Measurements from ENCODE around the gene CNTRL. TPM values are rescaled to one million over a fixed set of nuclear protein-coding genes. Genes with fewer than 3 reads are reported as not detected.

The CNTRL gene
- polyA plus RNA-seq, 1 of the 3 experiments (the other 2 are of a cell fraction), result 3.6 TPM

DNA sequence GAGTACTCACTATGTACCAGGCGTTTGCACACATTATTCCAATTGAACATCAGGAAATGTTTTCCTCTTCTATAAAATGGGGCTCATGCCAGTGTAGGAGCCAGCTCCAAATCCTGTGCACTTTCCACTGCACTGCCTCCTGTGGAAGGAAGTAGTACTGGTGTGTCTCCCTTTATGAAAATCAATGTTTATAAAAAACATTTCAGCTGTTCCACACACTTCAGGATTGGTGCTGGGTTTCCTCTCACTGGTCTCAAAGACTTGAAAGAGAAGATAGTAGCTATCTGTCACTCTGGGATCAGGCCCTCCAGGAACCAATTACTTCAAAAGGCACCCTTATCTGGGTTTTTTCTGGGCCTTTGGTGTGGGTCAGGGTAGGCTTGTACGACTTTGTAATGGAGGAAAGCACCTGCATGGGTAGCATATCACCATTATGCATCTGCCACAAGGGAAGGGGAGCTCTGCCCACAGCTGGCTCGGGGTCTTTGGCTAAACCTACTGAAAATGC is 94.4 kb downstream of the CNTRL start:
- ChIA-PET CTCF (interaction anchor here (0.6 to 2.8 kb wide), 11 partner anchors 10 to 113 kb away, joined by 3 to 9 read pairs (median 4); no protein-coding TSS in a partner anchor), POLR2A (no interaction called here)

DNA sequence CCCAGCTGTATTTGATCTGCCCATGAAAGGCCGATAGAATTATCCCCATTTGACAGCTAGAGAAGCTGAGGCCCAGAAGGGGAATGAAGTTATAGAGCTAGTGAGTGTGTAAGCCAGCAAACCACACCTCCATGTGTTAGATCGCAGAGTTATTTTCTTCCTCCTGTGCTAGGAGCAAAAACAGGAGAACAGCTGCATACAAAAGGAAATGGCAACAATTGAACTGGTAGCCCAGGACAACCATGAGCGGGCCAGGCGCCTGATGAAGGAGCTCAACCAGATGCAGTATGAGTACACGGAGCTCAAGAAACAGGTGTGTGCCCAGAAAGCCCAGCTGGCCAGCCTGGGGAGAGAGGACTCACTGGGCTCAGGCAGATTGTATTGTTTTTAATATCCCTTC is 96.5 kb downstream of the CNTRL start:
- no peaks in the 10 kb centered on the region for H3K9me3 ChIP-seq
- H3F3A ChIP-seq (replicated peaks; ENCODE audit: insufficient read depth), result peaks cover 3% of the 10 kb centered on the region
- no peaks in the 10 kb centered on the region for H4K20me1 ChIP-seq (ENCODE audit: insufficient read depth)
- H3K79me2 ChIP-seq (ENCODE audit: insufficient read depth), result 0 out of 2 replicates have a peak, but pooled peaks cover 10% of the 10 kb centered on the region
- TF ChIP-seq NFIC (IDR thresholded peaks at IDR 0.05; ENCODE audit: borderline replicate concordance), result no peak
- no peak for TF ChIP-seq MEF2A (IDR thresholded peaks at IDR 0.05; ENCODE audit: borderline replicate concordance, low read depth)
- TF ChIP-seq FOSL2 (IDR thresholded peaks at IDR 0.05; ENCODE audit: borderline replicate concordance, low read depth), result no peak
- TF ChIP-seq, protein P1, sequence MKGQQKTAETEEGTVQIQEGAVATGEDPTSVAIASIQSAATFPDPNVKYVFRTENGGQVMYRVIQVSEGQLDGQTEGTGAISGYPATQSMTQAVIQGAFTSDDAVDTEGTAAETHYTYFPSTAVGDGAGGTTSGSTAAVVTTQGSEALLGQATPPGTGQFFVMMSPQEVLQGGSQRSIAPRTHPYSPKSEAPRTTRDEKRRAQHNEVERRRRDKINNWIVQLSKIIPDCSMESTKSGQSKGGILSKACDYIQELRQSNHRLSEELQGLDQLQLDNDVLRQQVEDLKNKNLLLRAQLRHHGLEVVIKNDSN (IDR thresholded peaks at IDR 0.05; ENCODE audit: borderline replicate concordance, low read depth), result no peak
- TF ChIP-seq YY1 (IDR thresholded peaks at IDR 0.05; ENCODE audit: low read depth), result no peak
- TF ChIP-seq EZH2phosphoT487 (IDR thresholded peaks at IDR 0.05; ENCODE audit: borderline replicate concordance, low read depth), result no peak
- no peak for TF ChIP-seq RFX5 (IDR thresholded peaks at IDR 0.05; ENCODE audit: low read length)
- TF ChIP-seq, protein P2, sequence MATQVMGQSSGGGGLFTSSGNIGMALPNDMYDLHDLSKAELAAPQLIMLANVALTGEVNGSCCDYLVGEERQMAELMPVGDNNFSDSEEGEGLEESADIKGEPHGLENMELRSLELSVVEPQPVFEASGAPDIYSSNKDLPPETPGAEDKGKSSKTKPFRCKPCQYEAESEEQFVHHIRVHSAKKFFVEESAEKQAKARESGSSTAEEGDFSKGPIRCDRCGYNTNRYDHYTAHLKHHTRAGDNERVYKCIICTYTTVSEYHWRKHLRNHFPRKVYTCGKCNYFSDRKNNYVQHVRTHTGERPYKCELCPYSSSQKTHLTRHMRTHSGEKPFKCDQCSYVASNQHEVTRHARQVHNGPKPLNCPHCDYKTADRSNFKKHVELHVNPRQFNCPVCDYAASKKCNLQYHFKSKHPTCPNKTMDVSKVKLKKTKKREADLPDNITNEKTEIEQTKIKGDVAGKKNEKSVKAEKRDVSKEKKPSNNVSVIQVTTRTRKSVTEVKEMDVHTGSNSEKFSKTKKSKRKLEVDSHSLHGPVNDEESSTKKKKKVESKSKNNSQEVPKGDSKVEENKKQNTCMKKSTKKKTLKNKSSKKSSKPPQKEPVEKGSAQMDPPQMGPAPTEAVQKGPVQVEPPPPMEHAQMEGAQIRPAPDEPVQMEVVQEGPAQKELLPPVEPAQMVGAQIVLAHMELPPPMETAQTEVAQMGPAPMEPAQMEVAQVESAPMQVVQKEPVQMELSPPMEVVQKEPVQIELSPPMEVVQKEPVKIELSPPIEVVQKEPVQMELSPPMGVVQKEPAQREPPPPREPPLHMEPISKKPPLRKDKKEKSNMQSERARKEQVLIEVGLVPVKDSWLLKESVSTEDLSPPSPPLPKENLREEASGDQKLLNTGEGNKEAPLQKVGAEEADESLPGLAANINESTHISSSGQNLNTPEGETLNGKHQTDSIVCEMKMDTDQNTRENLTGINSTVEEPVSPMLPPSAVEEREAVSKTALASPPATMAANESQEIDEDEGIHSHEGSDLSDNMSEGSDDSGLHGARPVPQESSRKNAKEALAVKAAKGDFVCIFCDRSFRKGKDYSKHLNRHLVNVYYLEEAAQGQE (IDR thresholded peaks at IDR 0.05; ENCODE audit: low read depth, low read length), result no peak
- TF ChIP-seq POLR2AphosphoS5 (IDR thresholded peaks at IDR 0.05; ENCODE audit: low read depth, low read length), result no peak
- 98% methylated on average over 5 of the region's 5 CpGs for WGBS (ENCODE audit: low lambda C conversion rate)
- H3K27ac ChIP-seq (ENCODE audit: low read depth in 2 of 2, low read length in 1 of 2), result no peak overlapping the region
- H3K4me2 ChIP-seq, result no peak overlapping the region
- no peak overlapping the region for H3K9ac ChIP-seq
- H3K9me2 ChIP-seq, result no peaks in the 10 kb centered on the region
- no peak overlapping the region for H3K4me3 ChIP-seq (ENCODE audit: low read depth in 2 of 2, low read length in 1 of 2)
- no peak overlapping the region for H2AFZ ChIP-seq (ENCODE audit: low read depth)
- POLR2A ChIA-PET, result no interaction called here
- no peak for DNase-seq
- no peaks in the 10 kb centered on the region for H3K4me1 ChIP-seq (ENCODE audit: control insufficient read depth in 1 of 2, insufficient read depth in 2 of 2, low read depth in 1 of 2, low read length in 1 of 2)
- no peaks in the 10 kb centered on the region for H3K27me3 ChIP-seq (ENCODE audit: insufficient read depth)
- H3K36me3 ChIP-seq (replicated peaks in 1 of 2; ENCODE audit: control insufficient read depth in 1 of 2, insufficient read depth in 2 of 2, low read length in 1 of 2), result peaks cover 56 to 64% of the 10 kb centered on the region in 2 experiments
- CTCF ChIA-PET, result interaction anchor here (0.9 to 2.8 kb wide), 4 partner anchors 9 to 415 kb away, joined by 3 to 9 read pairs (median 4); no protein-coding TSS in a partner anchor

More for the DNA sequence above, 94.4 kb downstream of the CNTRL start:
- Histone ChIP-seq H3K4me3 (ENCODE audit: low read depth in 2 of 2, low read length in 1 of 2) (no peak overlapping the region), H3K4me2 (no peak overlapping the region), H3K4me1 (ENCODE audit: control insufficient read depth in 1 of 2, insufficient read depth in 2 of 2, low read depth in 1 of 2, low read length in 1 of 2) (no peaks in the 10 kb centered on the region), H3K27ac (ENCODE audit: low read depth in 2 of 2, low read length in 1 of 2) (no peak overlapping the region; a peak in 1 of 4 replicates), H3K36me3 (replicated peaks in 1 of 2; ENCODE audit: control insufficient read depth in 1 of 2, insufficient read depth in 2 of 2, low read length in 1 of 2) (peaks cover 54 to 73% of the 10 kb centered on the region in 2 experiments), H3K27me3 (ENCODE audit: insufficient read depth) (no peaks in the 10 kb centered on the region), H3K9me2 (no peaks in the 10 kb centered on the region), H3K79me2 (ENCODE audit: insufficient read depth) (no peaks in the 10 kb centered on the region), H3K9me3 (no peaks in the 10 kb centered on the region), H3F3A (replicated peaks; ENCODE audit: insufficient read depth) (peaks cover 3% of the 10 kb centered on the region), H4K20me1 (ENCODE audit: insufficient read depth) (no peaks in the 10 kb centered on the region), H3K9ac (no peak overlapping the region), H2AFZ (ENCODE audit: low read depth) (no peak overlapping the region)
- 82% methylated on average over 3 of the region's 3 CpGs for WGBS (ENCODE audit: low lambda C conversion rate)
- DNase-seq, result peak; percentile 18
- TF ChIP-seq, protein P1 (IDR thresholded peaks at IDR 0.05; ENCODE audit: borderline replicate concordance, low read depth), result no peak
- no peak for TF ChIP-seq TAF1 (IDR thresholded peaks at IDR 0.05; ENCODE audit: borderline replicate concordance, low read depth, low read length)
- TF ChIP-seq, protein P3, sequence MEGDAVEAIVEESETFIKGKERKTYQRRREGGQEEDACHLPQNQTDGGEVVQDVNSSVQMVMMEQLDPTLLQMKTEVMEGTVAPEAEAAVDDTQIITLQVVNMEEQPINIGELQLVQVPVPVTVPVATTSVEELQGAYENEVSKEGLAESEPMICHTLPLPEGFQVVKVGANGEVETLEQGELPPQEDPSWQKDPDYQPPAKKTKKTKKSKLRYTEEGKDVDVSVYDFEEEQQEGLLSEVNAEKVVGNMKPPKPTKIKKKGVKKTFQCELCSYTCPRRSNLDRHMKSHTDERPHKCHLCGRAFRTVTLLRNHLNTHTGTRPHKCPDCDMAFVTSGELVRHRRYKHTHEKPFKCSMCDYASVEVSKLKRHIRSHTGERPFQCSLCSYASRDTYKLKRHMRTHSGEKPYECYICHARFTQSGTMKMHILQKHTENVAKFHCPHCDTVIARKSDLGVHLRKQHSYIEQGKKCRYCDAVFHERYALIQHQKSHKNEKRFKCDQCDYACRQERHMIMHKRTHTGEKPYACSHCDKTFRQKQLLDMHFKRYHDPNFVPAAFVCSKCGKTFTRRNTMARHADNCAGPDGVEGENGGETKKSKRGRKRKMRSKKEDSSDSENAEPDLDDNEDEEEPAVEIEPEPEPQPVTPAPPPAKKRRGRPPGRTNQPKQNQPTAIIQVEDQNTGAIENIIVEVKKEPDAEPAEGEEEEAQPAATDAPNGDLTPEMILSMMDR (IDR thresholded peaks at IDR 0.05), result peak; percentile 57
- no peak for TF ChIP-seq SIN3A (IDR thresholded peaks at IDR 0.05; ENCODE audit: borderline replicate concordance, low read depth, low read length)
- no peak for TF ChIP-seq MXI1 (IDR thresholded peaks at IDR 0.05; ENCODE audit: low read depth, low read length)
- peak; percentile 32; the same call in 1 of the 2 replicates for TF ChIP-seq RAD21 (IDR thresholded peaks at IDR 0.05; ENCODE audit: low read length)
- TF ChIP-seq YY1 (IDR thresholded peaks at IDR 0.05; ENCODE audit: low read depth), result no peak
- TF ChIP-seq ELF1 (IDR thresholded peaks at IDR 0.05), result no peak
- TF ChIP-seq CHD2 (IDR thresholded peaks at IDR 0.05; ENCODE audit: low read length, partially characterized antibody), result no peak
